Left forelimb (tissue), 1 donor: Measurements from ENCODE around the gene C1orf56.

Experiments
- DNase-seq: peaks from one replicate; pipeline ENCODE4 v3.0.0-alpha.2; 2018; ENCODE audit warnings: low spot score

C1orf56 gene

DNA sequence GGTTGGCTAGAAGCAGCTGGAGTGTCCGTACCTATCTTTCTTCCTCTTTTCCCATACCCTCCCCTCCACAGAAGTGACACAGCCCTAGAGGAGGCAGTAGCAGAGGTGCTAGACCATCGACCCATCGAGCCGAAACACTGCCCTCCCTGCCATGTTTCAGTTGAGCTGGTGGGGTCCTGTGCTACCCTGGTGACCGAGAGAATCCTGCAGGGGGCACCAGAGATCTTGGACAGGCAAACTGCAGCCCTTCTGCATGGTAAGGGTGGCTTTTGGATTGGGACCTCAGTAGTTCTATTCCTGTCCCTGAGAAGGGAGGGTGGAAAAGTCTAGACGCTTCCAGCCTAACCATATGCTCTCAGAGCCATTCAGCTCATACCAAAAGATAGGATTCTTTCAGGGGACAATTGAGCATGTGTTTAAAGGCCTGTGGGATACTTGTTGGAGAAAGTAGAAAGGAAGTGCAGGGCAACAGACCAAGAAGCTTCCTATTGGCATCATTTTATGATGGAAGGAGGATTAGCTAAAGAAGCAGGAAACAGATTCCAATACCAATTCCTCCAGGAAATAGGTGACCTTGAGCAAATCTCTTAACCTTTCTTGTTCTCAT lies 22.9 kb upstream of the C1orf56 start:
- DNase-seq, result no peak

DNA sequence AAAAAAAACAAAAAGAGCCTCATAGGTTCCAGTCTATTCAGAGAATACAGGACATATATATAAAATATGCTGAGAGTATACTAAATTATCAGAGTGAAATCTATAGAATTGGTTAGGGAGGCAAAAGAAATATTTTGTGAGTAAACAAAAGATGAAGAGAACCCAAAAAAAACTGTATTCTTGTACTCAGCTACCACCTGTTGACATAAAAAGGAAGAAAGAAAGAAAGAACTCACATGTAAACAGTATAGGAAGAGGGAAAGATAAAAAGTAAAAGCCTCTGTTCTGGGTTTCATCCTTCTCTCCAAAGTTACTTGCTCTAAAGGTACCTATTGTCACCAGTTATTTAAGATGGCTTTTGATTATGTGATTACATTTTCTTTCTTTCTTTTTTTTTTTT lies 21.1 kb upstream of the C1orf56 start:
- DNase-seq, result no peak

GRCh38 chr1:151032164-151032563 lies 15.4 kb upstream of the C1orf56 start:
- no peak for DNase-seq

DNA sequence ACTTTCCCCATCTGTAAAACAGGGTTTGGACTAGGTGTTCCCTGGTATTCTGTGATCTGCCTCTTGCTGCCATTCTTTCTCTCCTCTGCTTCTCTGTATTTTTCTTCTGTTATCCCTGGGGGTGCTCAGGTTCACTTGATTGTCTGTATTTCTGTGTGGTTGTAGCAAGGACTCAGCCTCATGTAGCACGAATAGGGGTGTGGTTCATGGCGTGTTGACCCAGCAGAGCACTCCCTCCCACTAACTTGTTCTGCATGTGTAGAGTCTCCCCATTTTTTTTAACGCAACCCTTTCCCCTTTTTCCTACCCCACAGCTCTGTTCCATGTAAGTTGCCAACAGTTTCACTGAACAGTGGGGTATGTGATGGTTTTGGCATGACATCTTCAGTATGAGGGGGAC lies 12.4 kb upstream of the C1orf56 start:
- DNase-seq, result no peak

GRCh38 chr1:151036356-151036755 lies 11.2 kb upstream of the C1orf56 start, which contains the start of gene BNIPL:
BNIPL (plus strand) TSS chr1:151036586; CDS start chr1:151036726, 140 bp downstream.
- no peak for DNase-seq

GRCh38 chr1:151037032-151037431 lies 10.5 kb upstream of the C1orf56 start:
- no peak for DNase-seq

GRCh38 chr1:151039521-151039920 lies 8.0 kb upstream of the C1orf56 start:
- DNase-seq, result no peak

DNA sequence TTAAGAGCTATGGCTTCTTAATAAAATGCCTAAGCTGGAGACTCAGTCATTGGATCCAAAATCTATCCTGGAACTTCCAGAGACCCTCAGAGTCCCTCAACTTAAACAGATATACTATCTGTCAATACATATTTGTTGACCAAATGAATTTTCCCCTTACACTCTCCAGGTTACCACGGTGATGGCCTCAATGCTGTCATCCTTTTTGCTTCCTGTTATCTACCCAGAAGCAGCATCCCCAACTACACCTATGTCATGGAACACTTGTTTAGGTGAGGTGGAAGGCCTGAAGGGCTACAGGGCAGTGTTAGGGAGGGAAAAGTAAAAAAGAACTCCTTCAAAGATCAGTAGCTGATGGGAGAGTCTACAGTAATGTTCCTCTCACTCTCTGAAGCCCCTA lies 4.4 kb upstream of the C1orf56 start:
- no peak for DNase-seq

GRCh38 chr1:151047925-151048644 lies 534 bp downstream of the C1orf56 start:
- DNase-seq, result peak; percentile 76

GRCh38 chr1:151048645-151049032 lies 1.1 kb downstream of the C1orf56 start:
- DNase-seq, result no peak

DNA sequence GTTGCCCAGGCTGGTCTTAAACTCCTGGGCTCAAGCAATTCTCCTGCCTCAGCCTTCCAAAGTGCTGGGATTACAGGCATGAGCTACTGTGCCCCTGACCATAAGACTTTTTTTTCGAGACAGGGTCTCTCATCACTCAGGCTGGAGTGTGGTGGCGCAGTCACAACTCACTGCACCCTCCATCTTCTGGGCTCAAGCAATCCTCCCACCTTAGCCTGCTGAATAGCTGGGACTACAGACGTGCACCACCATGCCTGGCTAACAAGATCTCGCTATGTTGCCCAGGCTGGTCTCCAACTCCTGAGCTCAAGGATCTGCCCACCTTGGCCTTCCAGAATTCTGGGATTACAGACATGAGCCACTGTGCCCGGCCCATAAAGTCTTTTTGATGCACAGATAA lies 1.9 kb downstream of the C1orf56 start:
- DNase-seq, result no peak

DNA sequence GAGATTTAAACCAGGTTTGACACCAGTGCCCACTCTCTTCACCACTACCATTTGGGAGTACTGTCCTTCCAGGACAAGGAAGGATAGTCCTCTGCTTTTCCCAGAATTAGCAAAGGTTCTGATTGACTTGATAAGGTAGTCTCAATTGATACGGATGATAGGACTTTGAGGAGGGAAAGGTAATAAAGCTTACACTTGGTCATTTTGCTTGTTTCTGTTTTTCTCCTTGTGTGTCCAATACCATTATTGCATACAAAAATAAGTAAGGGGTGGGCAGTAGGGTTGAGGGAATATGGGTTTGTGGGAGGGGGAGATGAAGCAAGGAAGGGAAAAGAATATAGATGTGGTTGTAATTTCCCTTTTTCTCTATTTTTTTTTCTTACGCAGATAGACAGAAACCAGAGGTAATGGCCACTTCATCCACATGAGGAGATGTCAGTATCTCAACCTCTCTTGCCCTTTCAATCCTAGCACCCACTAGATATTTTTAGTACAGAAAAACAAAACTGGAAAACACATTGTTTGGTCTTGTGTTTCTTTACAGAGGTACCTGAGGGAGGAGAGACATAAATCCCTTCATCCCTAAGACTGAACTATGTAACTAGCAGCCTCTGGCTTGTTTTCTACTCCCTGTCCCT lies 2.6 kb downstream of the C1orf56 start:
- no peak for DNase-seq

DNA sequence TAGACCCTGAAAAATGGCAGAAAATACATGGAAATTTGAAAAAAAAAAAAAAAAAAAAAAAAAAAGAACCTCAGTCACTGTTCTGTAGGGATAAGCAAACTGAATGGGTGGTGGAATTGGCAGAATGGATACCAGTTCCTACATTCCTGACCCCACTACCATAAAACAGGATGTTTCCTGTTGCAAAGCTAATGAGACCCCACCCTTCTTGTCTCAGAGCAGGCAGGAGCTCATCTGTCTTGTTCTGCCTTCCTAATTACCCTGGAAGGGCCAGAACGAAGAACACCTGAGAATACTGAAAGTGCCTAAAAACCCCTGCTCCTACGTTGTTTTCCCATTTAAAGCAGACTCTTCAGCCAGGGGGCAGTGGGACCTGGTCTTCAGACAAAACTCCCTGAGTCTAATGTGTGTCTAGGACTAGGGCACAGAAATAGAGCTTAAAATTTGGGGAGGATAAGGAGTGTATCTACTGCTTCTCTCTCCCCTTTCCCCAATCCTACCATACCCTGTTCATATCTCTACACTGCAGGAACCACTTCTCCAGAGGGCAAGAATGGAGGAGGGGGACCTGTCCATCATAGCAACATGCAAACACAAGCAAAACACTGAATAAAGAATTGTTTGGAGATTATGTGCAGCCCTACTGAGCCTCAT lies 3.9 kb downstream of the C1orf56 start:
- DNase-seq, result no peak

DNA sequence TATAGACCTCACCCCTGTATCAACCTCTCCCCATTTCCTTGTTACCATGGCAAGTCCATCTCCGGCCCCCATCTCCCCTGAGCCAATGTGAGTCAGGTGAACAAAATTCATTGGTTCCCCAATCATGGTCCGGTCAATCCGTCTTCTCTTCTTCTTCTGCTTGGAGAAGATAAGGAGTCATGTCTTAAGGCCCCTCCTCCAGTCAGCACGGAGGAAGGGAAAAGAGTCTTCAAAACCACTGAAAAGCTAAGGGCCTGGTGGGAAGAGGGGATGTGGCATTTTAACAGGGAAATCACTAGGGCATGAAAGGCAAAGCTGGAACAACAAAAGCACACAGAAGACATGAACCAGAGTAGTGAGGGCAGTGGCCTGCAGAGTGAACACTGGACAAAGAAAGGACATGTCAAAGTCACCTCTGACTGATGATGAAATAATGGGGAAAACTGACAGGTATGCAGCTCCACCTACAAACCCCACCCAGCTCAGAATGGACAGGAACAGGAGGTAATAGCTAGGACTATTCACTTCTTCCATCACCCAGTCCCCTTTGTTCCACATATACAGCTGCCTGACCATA lies 7.5 kb downstream of the C1orf56 start:
- no peak for DNase-seq

- DNase-seq, result no peak
Measured at GRCh38 chr1:151055581-151055980, 8.0 kb downstream of the C1orf56 start.

DNA sequence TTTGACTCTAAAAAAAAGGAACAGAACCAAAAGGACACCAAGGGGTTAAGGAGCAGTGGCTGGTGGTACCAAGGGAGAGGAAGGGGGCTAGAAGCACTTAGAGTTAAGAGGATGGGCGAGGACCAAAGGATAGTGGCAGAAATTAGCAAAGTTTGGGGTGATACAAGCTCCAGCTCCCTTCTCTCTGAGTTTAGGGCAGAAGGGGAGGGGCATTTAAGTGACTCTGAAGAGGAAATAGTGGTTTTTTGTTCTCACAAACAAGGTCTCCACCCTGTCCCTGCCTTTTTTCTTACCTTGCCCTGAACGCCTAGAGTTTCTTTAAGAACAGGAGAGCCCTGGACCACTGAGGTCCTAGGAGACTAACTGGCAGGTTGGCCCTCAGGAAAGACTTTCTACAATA lies 8.6 kb downstream of the C1orf56 start:
- no peak for DNase-seq

GRCh38 chr1:151058692-151059091 lies 11.1 kb downstream of the C1orf56 start:
- DNase-seq, result peak; percentile 73

DNA sequence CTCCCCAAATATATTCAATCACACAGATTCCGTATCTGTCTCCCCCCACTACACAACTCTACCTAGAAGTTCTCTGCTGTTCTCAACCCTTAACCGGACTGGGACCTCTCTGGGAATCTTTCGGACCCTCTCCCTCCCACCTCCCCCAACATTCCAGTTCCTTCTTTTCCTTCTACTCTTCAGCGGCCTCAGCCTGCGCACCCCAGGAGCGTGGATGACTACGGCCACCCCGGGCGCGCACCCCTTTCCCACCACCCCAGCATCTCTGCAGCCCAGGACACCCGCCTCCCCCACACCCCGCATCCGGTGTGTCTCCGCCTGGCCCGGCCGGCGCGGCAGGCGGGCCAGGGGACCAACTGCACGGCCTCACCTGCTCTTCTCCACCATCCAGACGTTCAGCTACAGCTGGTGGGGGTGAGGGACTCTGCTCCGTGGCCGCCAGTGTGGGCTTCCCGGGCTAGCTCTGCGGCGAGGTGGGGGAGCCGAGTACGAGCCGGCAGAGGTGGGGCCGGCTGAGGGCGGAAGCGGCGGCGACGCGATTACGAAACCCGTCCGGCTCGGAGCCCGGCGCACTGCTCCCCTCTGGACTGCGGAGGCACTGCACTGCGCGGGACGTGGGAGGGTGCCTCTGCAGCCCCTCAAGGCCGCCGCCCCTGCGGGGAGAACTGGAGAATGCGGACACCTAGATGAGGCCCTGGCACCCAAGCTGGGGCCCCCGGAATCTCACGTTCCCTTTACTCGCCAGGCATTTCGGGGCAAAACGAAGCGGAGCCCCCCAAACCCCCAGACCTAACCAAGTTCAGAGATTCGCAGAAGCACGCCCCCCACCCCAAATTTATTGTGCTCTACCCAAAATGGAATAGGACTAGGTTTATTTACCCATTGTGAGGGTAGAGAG lies 11.8 kb downstream of the C1orf56 start, which contains the start of gene CDC42SE1:
CDC42SE1 (minus strand) TSS at position 514 of the 898 bp plus-strand sequence. CDS start 3,892 bp downstream, outside the sequence.
- DNase-seq, result peak; percentile 92

- DNase-seq, result peak; percentile 84
Measured at GRCh38 chr1:151060007-151060656, 12.6 kb downstream of the C1orf56 start, which contains the start of gene MLLT11. MLLT11 (plus strand) TSS chr1:151060397; CDS start chr1:151067225, 6,828 bp downstream.

DNA sequence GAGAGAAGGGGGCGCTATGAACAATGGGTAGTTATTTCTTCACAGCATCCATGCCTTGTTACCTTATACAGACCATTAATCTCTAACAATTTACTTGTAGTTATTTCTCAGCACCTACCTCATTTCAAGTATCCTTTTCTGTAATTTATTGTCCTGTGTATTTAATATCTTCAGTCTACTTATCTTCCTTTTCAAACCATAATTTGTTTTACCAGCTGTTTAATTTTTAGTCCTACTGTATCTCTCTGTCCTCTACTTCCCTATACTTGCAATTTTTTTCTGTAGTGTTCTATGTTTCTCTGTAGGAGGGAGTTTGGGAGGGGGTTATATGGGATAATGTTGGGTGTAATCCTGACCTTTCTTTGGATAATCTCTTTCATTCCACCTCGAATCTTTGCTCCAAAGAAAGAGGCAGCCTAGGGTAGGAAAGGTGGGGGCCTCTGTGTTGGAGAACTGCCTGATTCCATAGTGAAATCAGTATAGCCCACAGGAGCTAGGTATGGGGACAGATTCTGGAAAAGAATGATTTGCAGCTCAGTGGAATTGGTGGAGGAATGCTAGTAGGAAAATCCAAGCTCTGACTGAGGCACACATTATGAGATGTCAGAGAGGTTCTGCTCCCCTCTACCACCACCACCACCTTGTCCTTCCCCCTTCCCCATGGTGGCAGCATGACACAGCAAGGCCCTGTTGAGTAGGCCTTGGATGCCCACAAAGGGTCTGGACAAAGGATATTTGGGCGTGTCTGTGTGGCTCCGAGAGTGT lies 13.3 kb downstream of the C1orf56 start:
- DNase-seq, result no peak
